ENCODE data around the gene SORCS1. TPM values are rescaled to one million over a fixed set of nuclear protein-coding genes. Genes with fewer than 3 reads are reported as not detected.

SORCS1 gene
- total RNA-seq, 1 experiment from 2014 or later = not detected

DNA sequence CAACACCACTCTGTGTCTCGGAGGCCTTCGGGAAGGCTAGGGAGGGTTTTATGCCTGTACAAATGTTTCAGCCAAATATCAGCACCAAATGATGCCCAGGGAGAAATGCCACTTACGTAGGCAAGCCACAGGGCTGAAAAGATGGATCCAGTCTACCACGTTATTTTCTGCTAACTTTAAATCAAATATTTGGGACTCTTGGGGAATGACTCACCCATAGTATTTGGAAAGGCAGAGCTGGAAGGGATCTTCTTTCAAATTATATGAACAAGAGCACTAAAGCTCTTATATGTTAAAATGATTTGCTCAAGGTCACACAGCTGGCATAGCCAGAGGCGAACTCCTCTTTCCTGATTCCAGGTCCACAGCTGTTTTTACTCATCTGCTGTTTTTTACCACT is 591.4 kb downstream of the SORCS1 start:
- Histone ChIP-seq H3K27me3 (ENCODE audit: insufficient read depth, low read depth) (no peaks in the 10 kb centered on the region), H3K27ac (no peak overlapping the region), H3K36me3 (ENCODE audit: low read depth) (no peaks in the 10 kb centered on the region), H3F3A (ENCODE audit: insufficient read depth, low read depth) (no peaks in the 10 kb centered on the region), H3K9me3 (ENCODE audit: insufficient read depth, low read depth) (no peaks in the 10 kb centered on the region), H2AFZ (no peak overlapping the region), H3K79me2 (ENCODE audit: low read depth) (no peaks in the 10 kb centered on the region), H3K4me3 (no peak overlapping the region), H3K4me2 (no peak overlapping the region), H3K4me1 (replicated peaks; ENCODE audit: insufficient read depth) (no peaks in the 10 kb centered on the region), H4K20me1 (ENCODE audit: insufficient read depth) (no peaks in the 10 kb centered on the region), H3K9me2 (ENCODE audit: insufficient read depth) (no peaks in the 10 kb centered on the region)
- TF ChIP-seq EZH2 (IDR thresholded peaks at IDR 0.05; ENCODE audit: low read depth) = no peak
- TF ChIP-seq, protein P1, sequence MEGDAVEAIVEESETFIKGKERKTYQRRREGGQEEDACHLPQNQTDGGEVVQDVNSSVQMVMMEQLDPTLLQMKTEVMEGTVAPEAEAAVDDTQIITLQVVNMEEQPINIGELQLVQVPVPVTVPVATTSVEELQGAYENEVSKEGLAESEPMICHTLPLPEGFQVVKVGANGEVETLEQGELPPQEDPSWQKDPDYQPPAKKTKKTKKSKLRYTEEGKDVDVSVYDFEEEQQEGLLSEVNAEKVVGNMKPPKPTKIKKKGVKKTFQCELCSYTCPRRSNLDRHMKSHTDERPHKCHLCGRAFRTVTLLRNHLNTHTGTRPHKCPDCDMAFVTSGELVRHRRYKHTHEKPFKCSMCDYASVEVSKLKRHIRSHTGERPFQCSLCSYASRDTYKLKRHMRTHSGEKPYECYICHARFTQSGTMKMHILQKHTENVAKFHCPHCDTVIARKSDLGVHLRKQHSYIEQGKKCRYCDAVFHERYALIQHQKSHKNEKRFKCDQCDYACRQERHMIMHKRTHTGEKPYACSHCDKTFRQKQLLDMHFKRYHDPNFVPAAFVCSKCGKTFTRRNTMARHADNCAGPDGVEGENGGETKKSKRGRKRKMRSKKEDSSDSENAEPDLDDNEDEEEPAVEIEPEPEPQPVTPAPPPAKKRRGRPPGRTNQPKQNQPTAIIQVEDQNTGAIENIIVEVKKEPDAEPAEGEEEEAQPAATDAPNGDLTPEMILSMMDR (conservative IDR thresholded peaks at IDR 0.05) = no peak
- DNase-seq = peak in 1 of 2 experiments; percentile 35
- POLR2A ChIA-PET (ENCODE audit: unreplicated experiment) = no interaction called here
- CTCF ChIA-PET = no interaction called here
- no TSS peak for BruUV-seq (replicated peaks)
- intact Hi-C loops (cut with micrococcal nuclease; ENCODE audit: unreplicated experiment) = no loop called here

DNA sequence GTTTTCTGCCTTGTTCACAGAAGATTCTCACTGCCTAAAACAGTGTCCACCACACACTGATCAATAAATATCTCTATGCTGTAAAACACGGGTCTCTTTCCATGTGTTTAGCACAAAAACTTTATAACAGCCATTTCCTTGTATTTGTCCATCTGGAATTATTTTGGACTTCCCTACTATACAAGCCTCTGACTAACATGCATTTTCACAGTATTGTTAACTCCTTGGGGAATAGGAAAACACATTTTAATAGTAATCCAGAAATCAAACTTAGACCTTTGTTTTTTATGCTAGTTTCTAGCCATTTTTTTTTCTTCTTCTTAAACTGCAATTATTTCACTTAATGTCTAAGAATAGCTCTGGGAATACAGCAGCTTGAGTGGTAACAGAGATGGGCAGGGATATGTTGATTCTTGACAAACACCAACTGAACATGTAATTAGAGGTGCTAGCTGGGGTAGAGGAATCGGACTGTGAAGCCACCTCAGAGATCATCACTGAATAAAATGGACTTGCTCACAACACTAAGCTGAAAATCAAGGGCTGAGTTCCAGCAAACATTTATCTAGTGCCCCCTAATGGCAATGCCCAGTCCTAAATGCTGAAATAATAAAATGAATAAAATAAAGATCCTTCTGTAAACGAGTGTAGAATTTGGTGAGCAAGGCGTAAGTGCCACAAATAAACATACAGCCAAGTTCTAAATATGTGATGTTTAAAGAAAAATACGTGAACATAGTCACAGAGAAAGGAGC is 593.1 kb downstream of the SORCS1 start:
- H3K36me3 ChIP-seq (ENCODE audit: low read depth) = no peaks in the 10 kb centered on the region
- H3K9me3 ChIP-seq (ENCODE audit: insufficient read depth, low read depth) = no peaks in the 10 kb centered on the region
- H3K4me3 ChIP-seq = no peak overlapping the region
- ChIA-PET POLR2A (ENCODE audit: unreplicated experiment) (no interaction called here), CTCF (no interaction called here)
- no peak overlapping the region for H3K27ac ChIP-seq
- H3F3A ChIP-seq (ENCODE audit: insufficient read depth, low read depth) = no peaks in the 10 kb centered on the region
- no peaks in the 10 kb centered on the region for H3K9me2 ChIP-seq (ENCODE audit: insufficient read depth)
- H4K20me1 ChIP-seq (ENCODE audit: insufficient read depth) = no peaks in the 10 kb centered on the region
- no peak for TF ChIP-seq EZH2 (IDR thresholded peaks at IDR 0.05; ENCODE audit: low read depth)
- TF ChIP-seq, protein P1 (conservative IDR thresholded peaks at IDR 0.05) = peak; percentile 40
- no peak overlapping the region for H3K4me2 ChIP-seq
- no peaks in the 10 kb centered on the region for H3K4me1 ChIP-seq (replicated peaks; ENCODE audit: insufficient read depth)
- no TSS peak for BruUV-seq (replicated peaks)
- no peak for DNase-seq
- H3K79me2 ChIP-seq (ENCODE audit: low read depth) = no peaks in the 10 kb centered on the region
- H3K27me3 ChIP-seq (ENCODE audit: insufficient read depth, low read depth) = no peaks in the 10 kb centered on the region
- H2AFZ ChIP-seq = no peak overlapping the region
- intact Hi-C loops (cut with micrococcal nuclease; ENCODE audit: unreplicated experiment) = no loop called here

DNA sequence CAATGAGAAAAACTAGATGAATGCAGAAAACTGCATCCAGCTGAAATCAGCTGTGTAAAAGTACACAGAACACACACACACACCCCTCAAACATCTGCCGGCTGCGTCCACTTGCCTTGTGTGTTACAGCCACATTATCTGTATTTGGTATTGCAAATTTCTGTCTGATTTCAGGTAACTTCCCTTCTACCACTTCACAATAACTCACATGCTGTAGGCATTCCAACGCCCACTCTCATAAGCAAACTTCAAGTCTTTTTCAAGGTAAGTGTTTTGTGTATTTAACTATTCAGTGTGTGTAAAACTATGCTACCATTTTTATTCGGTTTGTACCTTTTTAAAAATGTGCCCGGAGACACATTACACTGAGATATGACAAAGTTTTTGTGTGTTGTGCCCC is 594.2 kb downstream of the SORCS1 start:
- BruUV-seq (replicated peaks) = no TSS peak
- ChIA-PET CTCF (no interaction called here), POLR2A (ENCODE audit: unreplicated experiment) (no interaction called here)
- no peak overlapping the region for H3K4me2 ChIP-seq
- no peaks in the 10 kb centered on the region for H3K36me3 ChIP-seq (ENCODE audit: low read depth)
- no peaks in the 10 kb centered on the region for H3K9me3 ChIP-seq (ENCODE audit: insufficient read depth, low read depth)
- no peak overlapping the region for H3K4me3 ChIP-seq
- intact Hi-C loops (cut with micrococcal nuclease; ENCODE audit: unreplicated experiment) = no loop called here
- no peaks in the 10 kb centered on the region for H3K9me2 ChIP-seq (ENCODE audit: insufficient read depth)
- no peak for DNase-seq
- no peaks in the 10 kb centered on the region for H3F3A ChIP-seq (ENCODE audit: insufficient read depth, low read depth)
- no peak overlapping the region for H3K27ac ChIP-seq
- H3K79me2 ChIP-seq (ENCODE audit: low read depth) = no peaks in the 10 kb centered on the region
- no peaks in the 10 kb centered on the region for H3K4me1 ChIP-seq (replicated peaks; ENCODE audit: insufficient read depth)
- H2AFZ ChIP-seq = no peak overlapping the region
- no peak for TF ChIP-seq EZH2 (IDR thresholded peaks at IDR 0.05; ENCODE audit: low read depth)
- TF ChIP-seq, protein P1 (conservative IDR thresholded peaks at IDR 0.05) = no peak
- H3K27me3 ChIP-seq (ENCODE audit: insufficient read depth, low read depth) = no peaks in the 10 kb centered on the region
- H4K20me1 ChIP-seq (ENCODE audit: insufficient read depth) = no peaks in the 10 kb centered on the region

All from PC-9 (cell line).